Trophoblast cell (in vitro differentiated cells and primary cell): ENCODE results near the gene KIF13A.

Experiments used
- DNase-seq, 2 donors: peaks; one replicate each; pipeline ENCODE4 v3.0.0-alpha.2; 2016
- H2AFZ ChIP-seq: 2 replicates; pipeline ENCODE4 v1.6.1; 2013; ENCODE audit warnings: low read length, moderate library complexity, mild to moderate bottlenecking; ENCODE audit not compliant: insufficient read depth, poor library complexity
- H2AK5ac ChIP-seq: 2 replicates; pipeline ENCODE4 v1.6.1; 2013; ENCODE audit warnings: mild to moderate bottlenecking, low read length
- H2BK120ac ChIP-seq: 2 replicates; pipeline ENCODE4 v1.6.1; 2013; ENCODE audit warnings: low read length, mild to moderate bottlenecking, moderate library complexity; ENCODE audit not compliant: insufficient read depth, poor library complexity
- H2BK12ac ChIP-seq: 2 replicates; pipeline ENCODE4 v1.6.1; 2013; ENCODE audit warnings: mild to moderate bottlenecking, low read length, moderate library complexity
- H2BK5ac ChIP-seq: 2 replicates; pipeline ENCODE4 v1.6.1; 2013; ENCODE audit warnings: low read length, low read depth, moderate library complexity, mild to moderate bottlenecking; ENCODE audit not compliant: poor library complexity
- H3K14ac ChIP-seq: 2 replicates; pipeline ENCODE4 v1.6.1; 2013; ENCODE audit warnings: mild to moderate bottlenecking, low read length
- H3K18ac ChIP-seq: 2 replicates; pipeline ENCODE4 v1.6.1; 2013; ENCODE audit warnings: mild to moderate bottlenecking, low read length
- H3K23ac ChIP-seq: 2 replicates; pipeline ENCODE4 v1.6.1; 2013; ENCODE audit warnings: low read length
- H3K27ac ChIP-seq: 2 replicates; pipeline ENCODE4 v1.5.1; 2013; ENCODE audit warnings: low read depth, mild to moderate bottlenecking, inconsistent platforms, low read length, moderate library complexity
- H3K27me3 ChIP-seq: 2 replicates; pipeline ENCODE4 v1.6.1; 2013; ENCODE audit warnings: inconsistent platforms, mild to moderate bottlenecking, low read length, moderate library complexity; ENCODE audit not compliant: insufficient read depth
- H3K36me3 ChIP-seq, 2 experiments: 1 replicate in 1 of 2; 2 replicates in 1 of 2; pipeline ENCODE4 v1.6.1; 2013; ENCODE audit warnings: low read length in 2 of 2, mild to moderate bottlenecking in 2 of 2, moderate library complexity in 1 of 2; ENCODE audit not compliant: insufficient read depth in 2 of 2, control insufficient read depth in 1 of 2
- H3K4ac ChIP-seq: 2 replicates; pipeline ENCODE4 v1.6.1; 2013; ENCODE audit warnings: low read depth, mild to moderate bottlenecking, low read length, moderate library complexity
- H3K4me1 ChIP-seq, 2 experiments: 1 replicate in 1 of 2; 2 replicates in 1 of 2; pipeline ENCODE4 v1.6.1; 2013; ENCODE audit warnings: low read length in 2 of 2, mild to moderate bottlenecking in 2 of 2, moderate library complexity in 1 of 2; ENCODE audit not compliant: insufficient read depth in 2 of 2, control insufficient read depth in 1 of 2
- H3K4me2 ChIP-seq: 2 replicates; pipeline ENCODE4 v1.6.1; 2013; ENCODE audit warnings: inconsistent platforms, mild to moderate bottlenecking, low read length, moderate library complexity
- H3K4me3 ChIP-seq: 2 replicates; pipeline ENCODE4 v1.5.1; 2013; ENCODE audit warnings: mild to moderate bottlenecking, low read depth, low read length, inconsistent platforms
- H3K79me1 ChIP-seq: one replicate; pipeline ENCODE4 v1.6.1; 2013; ENCODE audit warnings: low read length
- H3K79me2 ChIP-seq: 2 replicates; pipeline ENCODE4 v1.6.1; 2013; ENCODE audit warnings: low read length, mild to moderate bottlenecking; ENCODE audit not compliant: control insufficient read depth, insufficient read depth, poor library complexity
- H3K9ac ChIP-seq: 2 replicates; pipeline ENCODE4 v1.6.1; 2013; ENCODE audit warnings: mild to moderate bottlenecking, low read length
- H3K9me3 ChIP-seq: 2 replicates; pipeline ENCODE4 v1.6.1; 2013; ENCODE audit warnings: low read depth, mild to moderate bottlenecking, control low read depth, inconsistent platforms, low read length; ENCODE audit not compliant: insufficient read depth
- H4K12ac ChIP-seq: 2 replicates; pipeline ENCODE4 v1.6.1; 2013; ENCODE audit warnings: low read depth, mild to moderate bottlenecking, low read length, moderate library complexity
- H4K8ac ChIP-seq: 2 replicates; pipeline ENCODE4 v1.6.1; 2013; ENCODE audit warnings: low read depth, mild to moderate bottlenecking, low read length, moderate library complexity
- H4K91ac ChIP-seq: one replicate; pipeline ENCODE4 v1.6.1; 2013; ENCODE audit warnings: low read depth, mild to moderate bottlenecking, low read length, moderate library complexity
- WGBS: extraction: QIAGEN DNeasy Blood & Tissue Kit; methylation state at CpG from one replicate; pipeline ENCODE4 v1.1.7; 2013; ENCODE audit warnings: missing lambda C conversion rate; ENCODE audit not compliant: insufficient read length, insufficient coverage; ENCODE audit errors: extremely low coverage; 5-methylcytosine and 5-hydroxymethylcytosine counted together

The KIF13A gene

DNA sequence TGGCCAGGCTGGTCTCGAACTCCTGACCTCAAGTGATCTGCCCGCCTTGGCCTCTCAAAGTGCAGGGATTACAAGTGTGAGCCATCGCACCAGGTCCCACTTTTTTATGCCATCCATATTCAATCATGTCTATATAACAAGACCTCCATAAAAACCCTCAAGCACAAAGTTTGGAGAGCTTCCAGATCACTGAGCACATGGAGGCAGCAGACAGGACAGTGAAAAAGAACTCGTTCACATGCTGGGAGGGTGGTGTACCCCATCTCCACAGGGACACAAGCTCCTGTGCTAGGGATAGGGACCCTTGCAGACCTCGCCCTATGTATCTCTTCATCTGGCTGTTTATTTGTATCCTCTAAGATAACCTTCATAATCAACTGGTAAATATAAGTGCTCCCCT lies 30.3 kb downstream of the KIF13A start:
- Histone ChIP-seq H3K14ac (no peak overlapping the region), H3K4me1 (peaks cover 0 to 4% of the 10 kb centered on the region in 2 experiments)

DNA sequence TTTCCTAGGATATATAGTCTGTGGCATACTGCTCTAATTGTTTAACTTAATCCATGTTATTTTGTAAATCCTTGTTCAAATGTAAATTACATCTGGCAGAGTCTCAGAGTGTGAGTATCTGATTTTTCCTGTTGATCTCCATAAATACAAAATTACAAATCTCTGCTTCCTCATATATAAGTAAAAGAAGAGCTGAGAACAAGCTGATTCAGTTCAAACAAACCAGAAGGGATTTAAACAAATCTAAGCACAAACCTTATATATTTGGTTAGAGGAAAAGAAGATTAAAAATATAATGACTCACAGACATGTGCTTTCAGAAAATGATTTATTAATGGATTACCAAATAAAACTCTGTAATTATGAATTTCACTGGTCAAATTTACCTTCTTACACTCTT lies 37.3 kb downstream of the KIF13A start:
- H4K12ac ChIP-seq, result no peak overlapping the region
- no peaks in the 10 kb centered on the region for H3K79me1 ChIP-seq
- no peak overlapping the region for H2BK12ac ChIP-seq
- H3K79me2 ChIP-seq, result peaks cover 2% of the 10 kb centered on the region
- H3K27ac ChIP-seq, result no peak overlapping the region
- H2BK120ac ChIP-seq, result no peak overlapping the region
- H3K36me3 ChIP-seq, result peaks cover 1 to 4% of the 10 kb centered on the region in 2 experiments
- H3K4me2 ChIP-seq, result no peak overlapping the region
- H3K18ac ChIP-seq, result no peak overlapping the region
- no peaks in the 10 kb centered on the region for H3K9me3 ChIP-seq
- no peak overlapping the region for H3K4me3 ChIP-seq
- H2AK5ac ChIP-seq, result no peak overlapping the region
- no peak for DNase-seq
- no peak overlapping the region for H2AFZ ChIP-seq
- H2BK5ac ChIP-seq, result no peak overlapping the region
- H3K4ac ChIP-seq, result no peak overlapping the region
- H4K8ac ChIP-seq, result no peak overlapping the region
- no peak overlapping the region for H3K9ac ChIP-seq
- no peak overlapping the region for H3K14ac ChIP-seq
- H4K91ac ChIP-seq, result no peak overlapping the region
- H3K4me1 ChIP-seq, result peaks cover 0 to 2% of the 10 kb centered on the region in 2 experiments
- H3K27me3 ChIP-seq, result no peaks in the 10 kb centered on the region
- no peak overlapping the region for H3K23ac ChIP-seq

More for the DNA sequence above, 30.3 kb downstream of the KIF13A start:
- no peak overlapping the region for H3K4me3 ChIP-seq
- no CpG with 5 or more reads among the region's 5 CpGs for WGBS
- H3K4ac ChIP-seq, result no peak overlapping the region
- no peaks in the 10 kb centered on the region for H3K27me3 ChIP-seq
- no peak overlapping the region for H2BK120ac ChIP-seq
- no peak overlapping the region for H3K18ac ChIP-seq
- H3K4me2 ChIP-seq, result no peak overlapping the region
- H3K9ac ChIP-seq, result no peak overlapping the region
- no peaks in the 10 kb centered on the region for H3K9me3 ChIP-seq
- no peak overlapping the region for H4K8ac ChIP-seq
- peaks cover 1 to 7% of the 10 kb centered on the region in 2 experiments for H3K36me3 ChIP-seq
- no peak overlapping the region for H4K12ac ChIP-seq
- no peak overlapping the region for H2BK5ac ChIP-seq
- no peak overlapping the region for H3K27ac ChIP-seq
- H2AK5ac ChIP-seq, result no peak overlapping the region
- no peak overlapping the region for H4K91ac ChIP-seq
- H2BK12ac ChIP-seq, result no peak overlapping the region
- H3K79me1 ChIP-seq, result no peaks in the 10 kb centered on the region
- DNase-seq, result no peak
- H3K23ac ChIP-seq, result no peak overlapping the region
- no peak overlapping the region for H2AFZ ChIP-seq
- H3K79me2 ChIP-seq, result peaks cover 2% of the 10 kb centered on the region

DNA sequence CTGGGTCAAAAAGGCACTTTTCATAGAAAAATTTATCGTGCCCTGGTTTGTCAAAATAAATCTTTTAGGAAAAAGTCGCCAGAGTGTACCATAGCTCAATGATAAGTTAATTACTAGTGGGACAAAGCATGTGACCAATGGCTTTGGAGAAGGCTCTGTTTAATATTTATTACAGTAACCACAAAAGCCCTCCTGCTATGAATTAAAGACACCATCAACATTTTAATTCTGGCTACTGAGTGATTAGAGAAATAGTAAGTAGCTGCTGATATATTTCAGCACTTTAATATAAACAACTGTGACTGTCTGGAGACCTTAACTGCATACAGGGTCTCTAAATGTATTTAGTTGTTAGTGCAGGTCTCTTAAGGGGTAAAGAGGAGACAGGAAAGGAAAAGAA lies 38.3 kb downstream of the KIF13A start:
- Histone ChIP-seq H2BK12ac (no peak overlapping the region), H3K79me1 (no peaks in the 10 kb centered on the region), H3K79me2 (peaks cover 2% of the 10 kb centered on the region), H4K8ac (no peak overlapping the region), H3K4me2 (no peak overlapping the region), H3K18ac (no peak overlapping the region), H2BK120ac (no peak overlapping the region), H2BK5ac (no peak overlapping the region), H3K4me3 (no peak overlapping the region), H3K36me3 (peaks cover 1 to 4% of the 10 kb centered on the region in 2 experiments), H3K14ac (no peak overlapping the region), H3K27me3 (no peaks in the 10 kb centered on the region), H2AFZ (no peak overlapping the region), H4K12ac (no peak overlapping the region), H3K4ac (no peak overlapping the region), H3K27ac (no peak overlapping the region), H3K9me3 (no peaks in the 10 kb centered on the region), H3K4me1 (peaks cover 0 to 2% of the 10 kb centered on the region in 2 experiments), H4K91ac (no peak overlapping the region), H3K9ac (no peak overlapping the region), H2AK5ac (no peak overlapping the region), H3K23ac (no peak overlapping the region)
- WGBS, result no CpG with 5 or more reads among the region's 2 CpGs
- no peak for DNase-seq

DNA sequence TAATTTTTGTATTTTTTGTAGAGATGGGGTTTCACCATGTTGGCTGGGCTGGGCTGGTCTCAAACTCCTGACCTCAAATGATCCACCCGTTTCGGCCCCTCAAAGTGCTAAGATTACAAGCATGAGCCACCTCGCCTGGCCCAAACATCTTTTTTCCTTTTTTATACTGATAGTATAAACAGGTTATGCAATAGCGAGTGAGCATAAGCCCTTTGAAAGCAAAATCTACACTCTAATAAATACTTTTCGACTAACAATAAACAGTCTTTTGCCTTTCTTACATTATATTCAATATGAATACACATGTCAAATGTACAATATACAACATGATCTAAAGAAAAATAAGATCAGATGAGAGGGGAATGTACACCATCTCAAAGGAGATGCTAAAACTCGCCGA lies 38.7 kb downstream of the KIF13A start:
- no peaks in the 10 kb centered on the region for H3K27me3 ChIP-seq
- no peak overlapping the region for H2AK5ac ChIP-seq
- no peak overlapping the region for H3K4me3 ChIP-seq
- WGBS, result 100% methylated on average over 1 of the region's 7 CpGs
- H3K36me3 ChIP-seq, result peaks cover 0 to 4% of the 10 kb centered on the region in 2 experiments
- H3K14ac ChIP-seq, result no peak overlapping the region
- peaks cover 2% of the 10 kb centered on the region for H3K79me2 ChIP-seq
- no peak overlapping the region for H4K8ac ChIP-seq
- no peaks in the 10 kb centered on the region for H3K9me3 ChIP-seq
- H2AFZ ChIP-seq, result no peak overlapping the region
- no peak overlapping the region for H3K9ac ChIP-seq
- no peak overlapping the region for H3K4ac ChIP-seq
- no peak overlapping the region for H4K12ac ChIP-seq
- H2BK5ac ChIP-seq, result no peak overlapping the region
- no peak overlapping the region for H2BK120ac ChIP-seq
- no peak overlapping the region for H4K91ac ChIP-seq
- no peak overlapping the region for H3K23ac ChIP-seq
- H3K79me1 ChIP-seq, result no peaks in the 10 kb centered on the region
- no peak overlapping the region for H3K27ac ChIP-seq
- peaks cover 0 to 2% of the 10 kb centered on the region in 2 experiments for H3K4me1 ChIP-seq
- no peak overlapping the region for H3K4me2 ChIP-seq
- H2BK12ac ChIP-seq, result no peak overlapping the region
- no peak overlapping the region for H3K18ac ChIP-seq
- no peak for DNase-seq
